Stimulated activated CD4-positive, alpha-beta T cell treated with anti-CD3 and anti-CD28 coated beads, Interleukin-1b, Interleukin-23, amount 100 ng/mL, for 4 hours (primary cell): ENCODE data around the gene CAMK1G.

Experiments
- DNase-seq, 2 donors: peaks; one replicate each; pipeline ENCODE4 v3.0.0-alpha.2; 2020; ENCODE audit warnings: low read depth in 2 of 2

CAMK1G gene

DNA sequence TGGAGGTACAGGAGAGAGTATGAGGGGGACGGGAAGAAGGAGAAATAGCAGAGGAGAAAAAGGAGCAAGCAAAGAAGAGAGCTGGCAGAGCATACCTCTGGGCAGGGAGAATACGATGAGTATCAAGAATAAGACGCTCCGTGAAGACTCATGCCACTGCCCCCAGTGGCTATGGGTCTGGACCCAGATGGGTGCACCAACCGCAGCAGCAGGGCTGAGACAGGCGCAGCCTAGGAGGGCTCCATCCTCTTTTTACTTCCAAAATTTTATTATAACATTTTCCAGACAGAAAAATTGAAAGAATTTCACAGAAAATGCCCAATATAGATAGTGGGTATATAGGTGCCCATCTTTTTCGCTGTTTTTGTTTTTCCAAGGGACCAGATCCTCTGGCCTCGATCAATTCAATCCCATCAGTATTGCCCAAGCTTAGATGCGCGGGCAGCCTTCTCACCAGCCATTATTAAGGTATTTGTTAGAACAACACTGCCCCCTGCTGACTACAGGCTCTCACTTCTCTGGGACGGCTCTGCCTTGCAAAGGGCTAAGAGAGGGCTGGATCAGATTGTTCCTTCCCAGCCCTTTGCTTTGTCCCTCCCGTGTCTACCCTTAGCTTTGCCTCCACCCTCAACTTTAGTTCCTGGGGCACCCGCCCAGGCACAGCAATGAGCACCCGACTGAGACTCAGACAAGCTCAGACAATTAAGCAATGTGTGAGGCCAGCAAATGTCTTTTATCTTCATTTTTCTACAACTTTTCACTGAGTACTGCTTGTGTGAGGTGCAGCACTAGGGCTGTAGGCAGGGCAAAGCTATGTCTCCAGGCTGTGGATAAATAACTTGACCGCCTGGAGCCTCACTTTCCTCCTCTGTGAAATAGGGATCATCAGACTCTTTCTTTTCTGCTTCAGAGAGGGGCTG, 17.5 kb upstream of the CAMK1G start:
- DNase-seq: peak; percentile 56 to 66

DNA sequence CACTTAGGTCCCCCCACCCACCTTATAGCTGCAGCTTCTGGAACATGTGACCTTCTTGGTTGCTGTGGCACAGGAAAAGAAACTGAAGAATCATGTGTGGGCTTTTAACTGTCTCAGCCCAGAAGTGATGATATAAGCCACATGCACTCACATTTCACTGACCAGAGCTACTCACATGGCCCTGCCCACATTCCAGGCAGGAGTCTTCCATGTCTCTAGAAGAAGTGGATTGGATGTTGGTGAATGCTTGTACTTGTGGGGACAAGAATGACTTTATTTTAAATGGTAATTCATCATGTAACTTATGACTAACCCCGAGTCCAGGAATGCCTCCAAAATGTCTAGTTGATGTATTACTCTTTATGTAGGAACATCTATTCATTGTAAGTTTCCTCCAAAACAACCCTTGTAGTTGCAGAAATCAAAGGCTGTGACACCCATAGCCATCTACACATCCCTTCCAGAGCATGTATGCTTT, 15.8 kb upstream of the CAMK1G start:
- no peak for DNase-seq

DNA sequence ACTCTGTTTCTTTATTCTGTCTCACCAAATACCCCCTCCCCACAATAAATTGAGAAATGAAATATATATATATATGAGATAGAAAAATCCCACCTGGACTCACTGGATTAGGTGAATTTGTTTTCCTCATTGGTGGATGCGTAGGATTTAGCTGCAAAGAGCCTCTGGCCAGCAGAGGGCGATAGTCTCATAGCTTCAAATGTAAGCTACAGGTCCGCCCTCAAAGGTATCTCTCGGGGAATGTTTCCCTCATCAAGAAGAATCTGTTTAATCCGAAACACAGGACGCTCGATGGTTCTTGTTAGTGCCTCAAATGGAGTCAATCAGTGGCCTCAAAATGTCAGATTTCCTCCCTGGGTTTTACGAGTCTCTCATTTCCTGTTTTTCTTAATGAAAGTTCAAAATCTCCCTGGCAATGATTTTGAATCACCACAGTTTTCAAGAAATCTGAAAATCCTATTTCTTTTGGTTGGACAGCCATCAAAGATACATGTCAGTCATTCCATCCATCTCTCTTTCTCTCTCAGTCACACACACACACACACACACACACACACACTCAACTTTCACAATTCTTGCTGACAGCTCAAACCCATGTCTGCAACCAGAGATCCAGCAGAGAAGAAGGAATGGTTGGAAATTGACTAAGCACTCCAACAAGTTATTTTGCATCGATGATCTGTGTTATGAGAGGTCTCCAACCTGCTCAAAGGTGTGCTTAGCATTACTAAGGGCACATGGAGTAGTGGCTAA, 13.9 kb upstream of the CAMK1G start:
- DNase-seq: peak; percentile 63 to 70

DNA sequence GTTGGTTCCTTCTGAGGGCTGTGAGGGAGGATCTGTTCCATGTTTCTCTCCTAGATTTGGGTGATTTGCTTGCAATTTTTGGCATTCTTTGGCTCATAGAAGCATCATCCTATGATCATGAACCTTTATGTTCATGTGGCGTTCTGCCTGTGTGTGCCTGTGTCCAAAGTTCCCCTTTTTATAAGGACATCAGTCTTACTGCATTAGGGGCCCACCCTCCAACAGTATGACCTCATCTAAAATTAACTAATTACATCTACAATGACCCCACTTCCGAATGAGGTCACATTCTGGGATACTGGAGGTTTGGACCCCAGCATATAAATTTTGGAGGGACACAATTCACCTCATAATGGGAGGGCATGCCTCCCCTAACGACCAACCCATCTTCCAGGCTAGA, 12.8 kb upstream of the CAMK1G start:
- no peak for DNase-seq

DNA sequence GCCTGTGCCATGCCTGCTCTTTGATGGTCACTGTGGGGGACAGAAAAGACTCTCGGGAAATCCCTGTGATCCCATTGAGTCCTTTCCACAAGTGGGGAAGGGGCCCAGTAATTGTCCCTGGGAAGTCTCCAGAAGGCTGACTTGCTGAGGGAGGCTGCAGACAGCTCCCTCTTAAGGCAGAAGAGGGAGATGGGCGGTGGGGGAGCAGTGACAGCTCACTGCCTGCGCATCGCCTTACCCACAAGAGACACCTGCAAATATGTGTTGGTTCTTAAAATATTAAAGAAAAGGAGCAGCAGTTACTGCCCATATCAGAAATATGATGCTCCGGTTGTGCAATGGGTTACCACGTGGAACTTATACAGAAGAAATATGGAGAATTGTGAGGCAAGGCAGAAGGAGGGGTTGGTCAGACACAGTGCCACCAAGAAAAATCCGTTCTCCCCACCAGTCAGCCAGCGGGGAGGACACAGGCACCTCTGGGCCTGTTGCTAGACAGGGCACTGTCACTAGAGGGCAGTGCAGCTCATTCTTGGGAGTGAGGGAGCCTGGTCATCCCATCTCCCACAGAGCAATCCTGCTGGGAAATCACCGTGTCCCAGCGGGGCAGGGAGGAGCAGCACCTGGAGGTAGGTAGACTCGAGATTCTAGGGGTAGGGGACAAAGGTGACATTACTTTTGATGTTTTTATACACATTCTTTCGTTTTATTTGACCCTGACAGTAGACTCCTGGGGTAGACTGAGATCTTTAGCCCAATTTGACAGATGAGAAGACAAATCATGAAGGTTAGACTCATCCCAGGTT, 6.9 kb upstream of the CAMK1G start:
- DNase-seq: peak; percentile 42 to 57

DNA sequence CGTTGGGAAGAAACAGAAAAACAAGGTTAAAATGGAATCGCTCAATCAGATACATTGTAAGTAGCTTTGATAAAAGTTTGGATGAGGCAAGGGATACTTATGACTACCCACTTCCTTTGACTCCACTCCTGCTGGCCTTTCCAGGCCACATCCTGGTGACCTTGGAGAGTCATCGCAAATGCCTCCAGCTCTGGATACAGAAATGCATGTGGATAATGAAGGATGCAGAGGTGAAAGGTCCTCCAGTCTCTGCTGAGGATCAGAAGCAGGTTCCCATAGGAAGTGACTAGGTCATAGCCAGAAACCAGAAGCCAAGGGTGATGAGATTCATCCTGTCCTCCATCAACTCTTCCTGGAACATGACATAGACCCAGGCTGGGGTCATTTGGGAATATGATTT, 6.2 kb upstream of the CAMK1G start:
- no peak for DNase-seq

DNA sequence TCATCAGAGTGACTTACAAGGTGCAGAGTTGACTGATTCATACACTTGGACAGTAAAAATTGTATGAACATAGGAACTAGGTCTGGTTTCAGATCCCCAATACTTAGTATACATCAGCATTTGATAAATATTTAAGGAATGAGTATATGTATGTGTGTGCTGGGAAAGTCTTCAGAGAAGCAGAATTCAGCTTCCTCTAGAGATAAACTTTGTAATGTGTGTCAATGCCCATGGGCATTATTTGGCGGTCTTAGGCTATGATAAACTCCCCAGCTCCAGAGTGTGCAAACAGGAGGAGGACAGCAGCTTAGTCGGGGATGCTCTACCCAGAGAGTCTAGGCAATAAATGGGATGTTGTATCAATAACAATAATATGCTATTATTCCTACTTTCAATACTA, 2.9 kb upstream of the CAMK1G start:
- no peak for DNase-seq

DNA sequence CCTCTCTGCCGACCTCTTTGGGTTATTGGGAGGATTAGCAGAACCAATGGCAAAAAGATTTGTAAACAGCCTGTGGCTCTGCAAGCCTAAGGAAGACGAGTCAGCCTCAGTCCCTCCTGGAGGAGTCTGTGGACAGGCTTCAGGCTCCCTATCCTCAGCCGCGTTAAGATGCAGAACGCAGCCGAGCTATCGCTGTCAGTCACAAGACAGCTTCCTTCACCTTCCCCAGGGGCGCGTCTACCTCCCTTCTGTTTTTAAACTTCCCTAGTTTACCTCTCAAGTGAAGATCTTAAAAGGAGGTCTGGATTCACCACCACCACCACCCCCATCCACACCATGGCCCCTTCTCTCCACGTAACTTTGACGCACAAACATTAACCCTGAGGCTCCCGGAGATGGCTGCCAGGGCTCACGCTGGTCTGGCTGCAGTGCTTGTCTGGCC, 738 bp downstream of the CAMK1G start:
- no peak for DNase-seq

DNA sequence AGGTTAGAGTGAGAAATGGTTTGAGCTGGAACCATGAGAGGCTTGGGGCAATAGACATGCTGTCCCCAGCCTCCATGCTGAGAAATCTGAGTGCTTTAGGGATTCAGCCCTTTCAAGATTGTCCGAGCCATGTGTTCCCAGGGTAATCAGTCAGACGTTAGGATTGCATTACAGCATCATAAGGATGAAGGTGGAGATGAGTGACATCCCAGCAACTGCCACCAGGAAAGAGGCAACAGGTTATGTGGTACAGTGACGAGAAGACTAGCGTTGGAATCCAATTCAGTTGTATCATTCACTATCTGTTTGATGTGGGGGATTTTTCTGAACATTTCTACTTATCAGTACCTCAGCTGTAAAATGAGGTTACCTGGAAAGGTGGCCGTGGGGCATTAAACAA, 1.7 kb downstream of the CAMK1G start:
- no peak for DNase-seq

DNA sequence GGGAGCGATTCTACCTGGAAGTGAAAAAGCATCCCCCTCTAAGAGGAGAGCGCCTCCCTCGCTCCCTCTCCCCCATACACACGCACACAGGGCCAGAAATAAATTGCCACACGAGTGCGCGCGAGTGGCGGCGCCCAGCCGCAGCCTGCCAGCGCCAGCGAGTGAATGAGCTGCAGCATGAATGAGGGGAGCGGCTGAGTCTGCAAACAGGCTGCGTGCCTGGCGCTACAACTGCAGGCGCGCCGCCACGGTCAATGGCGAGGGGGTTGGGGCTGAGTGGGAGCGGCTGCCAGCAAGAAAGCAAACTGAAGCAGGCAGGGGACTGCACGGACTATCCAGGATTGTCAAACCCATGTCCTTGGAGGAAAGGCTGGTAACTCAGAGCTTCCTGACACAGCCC, 2.2 kb downstream of the CAMK1G start:
- no peak for DNase-seq

DNA sequence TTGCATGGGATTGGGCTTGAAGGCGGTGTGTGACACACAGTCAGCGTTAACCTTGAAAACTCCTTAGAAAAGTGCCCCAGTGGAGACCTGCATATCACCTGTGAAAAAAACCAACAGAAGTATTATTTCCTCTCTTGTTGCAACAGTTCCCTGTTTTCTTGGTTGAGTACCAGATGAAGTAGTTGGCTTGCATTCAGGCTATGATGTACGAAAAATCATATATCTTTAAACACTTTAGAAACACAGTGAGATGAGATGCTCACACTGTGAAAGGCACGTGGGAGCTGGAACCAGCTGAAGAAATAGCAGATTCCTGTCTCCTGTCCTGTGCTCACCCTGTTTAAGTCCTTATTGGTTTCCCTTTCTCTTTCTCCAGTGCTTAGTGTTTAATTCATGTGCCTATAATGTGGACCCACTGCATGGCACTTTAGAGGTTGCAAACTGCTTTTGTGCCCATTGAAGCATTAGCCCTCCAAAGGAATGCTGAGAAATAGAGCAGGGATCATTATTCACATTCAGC, 2.8 kb downstream of the CAMK1G start:
- no peak for DNase-seq

DNA sequence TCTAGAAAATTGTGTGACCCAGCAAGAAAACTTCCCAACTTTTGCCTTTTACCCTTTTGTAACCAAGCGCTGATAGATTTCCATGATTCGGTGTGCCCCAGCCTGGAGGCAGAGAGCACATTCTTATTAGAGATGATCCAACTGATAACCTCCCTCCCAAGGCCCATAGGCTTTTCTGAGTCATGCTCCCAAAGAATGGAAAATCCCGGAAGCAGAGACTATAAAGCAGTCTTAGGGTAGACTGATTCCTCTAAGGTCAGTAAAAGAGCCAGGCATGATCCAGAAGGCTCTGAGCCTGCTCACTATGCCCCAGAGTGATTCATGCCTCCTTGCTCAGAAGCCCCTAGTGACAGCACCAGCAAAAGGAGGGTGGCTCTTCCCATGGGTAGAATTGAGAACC, 4.3 kb downstream of the CAMK1G start:
- no peak for DNase-seq

DNA sequence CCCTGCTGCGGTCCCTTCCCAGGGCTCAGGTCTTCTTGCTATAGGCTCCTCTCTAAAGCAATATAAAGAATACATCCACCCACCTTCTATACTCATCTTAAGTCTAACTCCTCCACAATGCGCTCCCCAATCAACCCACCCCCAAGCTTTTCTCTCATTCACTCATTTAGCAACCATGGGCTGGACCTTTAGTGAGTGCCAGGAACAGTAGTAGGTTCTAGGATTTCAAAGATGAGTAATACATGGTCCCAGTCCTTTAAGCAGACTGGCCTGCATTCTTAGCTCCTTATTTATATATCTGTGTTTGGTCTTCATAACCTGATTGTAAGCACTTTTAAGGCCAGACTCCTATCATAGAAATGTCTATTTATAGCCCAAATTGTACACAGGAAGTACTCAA, 5.9 kb downstream of the CAMK1G start:
- no peak for DNase-seq

DNA sequence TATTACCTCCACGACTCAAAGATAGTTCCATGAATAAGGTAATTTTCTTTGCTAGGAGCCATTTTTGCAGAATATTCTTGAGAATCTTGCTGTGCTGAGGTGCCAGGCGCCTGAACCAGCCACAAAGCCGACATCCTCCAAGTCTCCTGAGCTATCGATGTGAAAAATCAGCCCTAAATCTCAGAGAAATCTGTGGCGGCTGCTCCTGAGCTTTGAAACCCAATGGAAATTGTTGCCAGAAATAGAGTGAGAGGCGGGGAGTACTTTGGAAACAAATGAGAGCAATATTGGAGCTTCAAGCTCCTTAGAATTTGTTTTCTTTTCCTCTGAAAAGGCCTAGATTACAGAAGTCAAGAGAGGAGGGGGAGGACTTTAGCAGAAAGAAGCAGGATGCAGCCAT, 6.3 kb downstream of the CAMK1G start:
- DNase-seq: no peak

DNA sequence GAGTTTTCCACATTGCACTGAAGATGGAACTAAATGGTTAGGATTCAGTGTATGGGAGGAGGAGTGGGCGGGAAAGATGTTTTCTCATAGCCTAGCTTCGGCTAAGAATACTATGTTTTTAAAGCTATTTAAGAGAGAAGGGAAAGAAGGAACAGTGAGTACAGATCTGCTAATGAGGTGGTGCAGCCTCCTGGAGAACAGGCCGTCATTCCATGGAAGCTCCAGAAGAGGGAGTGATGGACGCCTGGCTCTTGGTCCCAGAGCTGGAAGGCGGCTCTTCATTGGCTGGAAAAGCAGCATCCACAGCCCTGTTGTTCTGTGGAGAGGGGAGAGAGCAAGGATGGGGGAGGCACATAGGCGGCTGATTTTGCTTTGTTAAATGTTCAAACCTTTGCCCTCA, 6.9 kb downstream of the CAMK1G start:
- no peak for DNase-seq

DNA sequence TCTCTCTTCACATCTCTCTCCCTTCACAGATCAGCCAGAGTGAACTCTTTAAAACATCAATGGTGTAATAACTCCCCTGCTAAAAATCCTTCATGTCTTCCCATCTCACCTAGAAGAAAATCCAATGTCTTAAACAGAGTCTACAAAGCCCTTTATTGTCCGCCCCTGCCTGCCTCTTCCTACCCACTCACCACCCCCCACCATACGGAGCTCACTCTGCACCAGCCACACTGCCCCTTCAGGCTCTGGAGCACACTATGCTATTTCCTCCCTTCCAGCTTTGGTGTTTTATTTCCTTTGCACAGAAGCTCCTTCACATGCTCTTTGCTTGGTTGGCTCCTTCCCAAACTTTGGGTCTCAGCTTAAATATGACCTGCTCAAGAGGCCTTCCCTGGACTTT, 10.2 kb downstream of the CAMK1G start:
- no peak for DNase-seq

DNA sequence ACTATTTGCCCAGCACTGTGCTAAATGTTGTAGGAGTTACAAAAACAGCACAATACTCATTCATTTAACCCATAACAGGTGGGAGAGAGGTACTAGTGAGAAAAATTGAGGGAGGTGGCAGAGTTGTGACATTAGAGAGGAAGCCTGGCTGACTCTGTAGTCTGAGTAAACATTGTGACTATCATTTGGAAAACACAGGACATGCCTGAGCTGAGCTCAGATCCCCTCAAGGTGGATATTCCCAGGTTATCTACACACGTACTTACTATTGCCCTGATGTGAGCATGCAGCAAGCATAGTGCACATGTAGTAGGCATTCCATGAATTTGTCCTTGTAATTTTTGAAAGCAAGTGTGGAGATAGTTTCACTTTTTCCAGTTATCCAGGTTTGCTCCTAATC, 10.9 kb downstream of the CAMK1G start:
- no peak for DNase-seq

DNA sequence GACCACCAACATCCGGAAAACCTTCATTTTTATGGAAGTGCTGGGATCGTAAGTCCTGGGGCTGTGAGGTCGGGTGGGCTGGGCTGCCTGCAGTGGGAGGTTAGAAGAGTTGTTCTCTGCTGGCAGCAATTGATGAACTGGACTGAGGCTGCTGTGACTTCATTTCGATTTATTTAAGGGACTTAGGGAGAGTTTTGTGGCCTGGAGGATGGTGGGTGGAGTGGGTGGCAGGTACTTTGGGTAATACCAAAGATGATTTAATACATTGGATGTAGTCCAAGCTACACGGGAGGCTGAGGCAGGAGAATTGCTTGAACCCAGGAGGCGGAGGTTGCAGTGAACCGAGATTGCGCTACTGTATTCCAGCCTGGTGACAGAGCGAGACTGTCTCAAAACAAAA, 11.5 kb downstream of the CAMK1G start:
- no peak for DNase-seq

DNA sequence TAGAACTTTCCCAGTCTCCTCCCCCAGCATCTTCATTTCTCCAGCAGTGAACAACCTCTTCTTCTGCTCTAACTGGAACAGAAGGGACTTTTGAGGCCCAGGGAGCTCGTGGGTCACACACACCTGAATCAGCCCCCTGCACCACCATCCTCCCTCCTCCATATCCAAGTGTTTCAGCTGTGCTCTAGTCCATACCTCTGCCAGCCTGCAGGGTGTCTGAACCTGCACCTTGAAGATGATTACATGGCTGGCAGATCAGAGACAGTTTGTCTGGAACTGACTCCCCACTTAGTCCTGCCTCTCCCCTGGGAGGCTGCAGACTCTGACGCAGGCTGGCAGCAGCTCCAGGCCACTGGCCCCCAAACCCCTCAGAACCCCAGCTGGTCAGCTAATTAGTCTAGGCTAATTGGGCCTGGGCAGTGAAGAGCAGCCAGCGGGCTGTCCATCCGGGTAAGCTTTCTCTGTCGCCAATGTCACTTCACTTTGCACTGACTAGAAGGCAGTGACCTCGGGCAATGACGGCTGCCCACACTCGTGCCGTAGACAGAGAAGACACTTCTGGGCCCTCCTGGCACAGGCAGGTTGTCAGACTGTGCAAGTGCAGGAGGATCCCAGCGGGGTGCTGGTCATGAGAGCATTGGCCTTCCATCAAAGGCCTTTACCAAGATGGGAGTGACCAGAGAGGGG, 12.2 kb downstream of the CAMK1G start:
- no peak for DNase-seq

DNA sequence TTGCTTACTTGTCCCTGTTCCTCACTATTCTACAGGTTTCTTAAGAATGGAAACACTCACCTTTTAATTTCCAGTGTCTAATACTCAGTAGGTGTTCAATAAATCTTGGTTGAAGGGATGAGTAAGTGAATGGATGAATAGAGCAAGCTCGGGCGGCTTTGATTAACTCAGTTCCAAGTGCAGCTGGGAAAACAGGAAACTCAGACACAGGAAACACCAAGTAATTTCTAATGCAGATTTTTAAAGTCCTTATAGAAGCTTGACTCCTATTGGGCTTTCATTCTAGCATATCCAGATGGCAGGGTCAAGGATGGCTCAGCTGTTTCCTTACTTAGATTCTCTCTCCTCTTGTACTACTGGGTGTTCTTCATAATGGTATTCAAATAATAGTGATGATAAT, 14.0 kb downstream of the CAMK1G start:
- no peak for DNase-seq

DNA sequence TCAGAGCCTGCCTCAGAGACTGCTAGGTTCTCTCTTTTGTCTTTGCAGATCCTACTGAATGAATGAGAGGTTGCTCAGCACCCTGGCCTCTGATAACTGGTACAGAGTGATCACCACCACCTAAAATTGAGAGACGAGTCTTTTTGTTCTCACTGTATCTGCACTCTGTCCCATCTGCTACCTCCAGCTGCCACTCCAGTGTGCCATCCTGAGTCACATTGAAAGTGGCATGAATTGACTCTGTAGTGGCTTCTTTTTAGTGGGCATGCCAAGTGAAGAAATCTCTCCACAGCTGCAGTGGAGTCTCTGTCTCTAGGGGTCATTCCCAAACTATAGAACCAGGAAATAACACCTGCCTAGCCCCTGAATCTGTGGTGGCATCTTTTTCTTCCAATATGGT, 14.7 kb downstream of the CAMK1G start:
- no peak for DNase-seq
